Measurements from ENCODE around the gene KATNBL1. TPM values are rescaled to one million over a fixed set of nuclear protein-coding genes. Genes with fewer than 3 reads are reported as not detected.
"Not testable (repeated sequence)": the region's sequence is repeated elsewhere in the genome, so short reads cannot be mapped to it uniquely, and the experiment has no call there.

Gene KATNBL1
- total RNA-seq, 1 donor from 2014 or later: 109 TPM

DNA sequence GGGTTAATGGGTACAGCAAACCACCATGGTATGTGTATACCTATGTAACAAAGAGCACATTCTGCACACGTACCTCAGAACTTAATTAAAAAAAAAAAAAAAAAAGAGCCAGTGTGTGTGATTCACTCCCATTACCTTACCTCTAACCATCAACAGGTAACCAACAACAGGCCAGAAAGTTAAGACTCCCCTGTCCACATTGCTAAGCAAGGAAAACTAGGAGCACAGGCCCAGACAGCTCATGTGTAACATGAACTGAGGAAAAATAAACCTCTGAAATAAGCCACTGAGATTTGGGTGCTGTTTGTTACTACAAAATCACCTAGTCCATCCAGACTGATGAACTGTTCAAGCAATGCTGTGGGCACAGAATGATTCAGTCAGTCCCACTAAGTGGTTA is 6.0 kb downstream of the KATNBL1 start:
- FAIRE-seq (no peak), DNase-seq (ENCODE audit: low spot score in 2 of 2) (no peak)

DNA sequence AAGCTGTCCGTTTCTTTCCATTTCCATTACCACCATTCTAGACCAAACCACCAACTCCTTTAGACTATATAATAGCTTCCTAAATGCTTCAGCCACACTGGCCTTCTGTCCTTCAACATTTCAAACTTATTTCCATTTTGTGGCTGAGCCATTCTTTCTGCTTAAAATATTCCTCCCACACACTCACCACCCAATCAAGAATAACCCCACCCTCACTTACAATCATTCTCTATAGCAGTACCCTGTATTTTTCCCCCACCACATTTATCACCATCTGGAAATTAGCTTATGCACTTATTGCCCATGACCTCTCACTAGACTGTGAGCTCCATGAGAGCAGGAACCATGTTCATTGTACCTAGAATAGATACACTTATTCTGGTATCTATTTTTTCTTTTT is 6.6 kb downstream of the KATNBL1 start:
- DNase-seq (ENCODE audit: low spot score in 2 of 2) (no peak), FAIRE-seq (no peak)

DNA sequence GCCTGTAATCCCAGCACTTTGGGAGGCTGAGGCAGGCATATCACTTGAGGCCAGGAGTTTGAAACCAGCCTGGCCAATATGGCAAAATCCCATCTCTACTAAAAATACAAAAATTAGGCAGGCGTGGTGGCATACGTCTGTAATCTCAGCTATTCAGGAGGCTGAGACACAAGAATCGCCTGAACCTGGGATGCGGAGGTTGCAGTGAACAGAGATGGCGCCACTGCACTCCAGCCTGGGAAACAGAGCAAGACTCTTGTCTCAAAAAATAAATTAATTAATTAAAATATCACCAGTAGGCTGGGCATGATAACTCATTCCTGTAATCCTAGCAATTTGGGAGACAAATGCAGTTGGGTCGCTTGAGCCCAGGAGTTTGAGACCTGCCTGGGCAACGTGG is 16.6 kb downstream of the KATNBL1 start:
- not testable (repeated sequence) for DNase-seq (ENCODE audit: low spot score in 2 of 2); FAIRE-seq

DNA sequence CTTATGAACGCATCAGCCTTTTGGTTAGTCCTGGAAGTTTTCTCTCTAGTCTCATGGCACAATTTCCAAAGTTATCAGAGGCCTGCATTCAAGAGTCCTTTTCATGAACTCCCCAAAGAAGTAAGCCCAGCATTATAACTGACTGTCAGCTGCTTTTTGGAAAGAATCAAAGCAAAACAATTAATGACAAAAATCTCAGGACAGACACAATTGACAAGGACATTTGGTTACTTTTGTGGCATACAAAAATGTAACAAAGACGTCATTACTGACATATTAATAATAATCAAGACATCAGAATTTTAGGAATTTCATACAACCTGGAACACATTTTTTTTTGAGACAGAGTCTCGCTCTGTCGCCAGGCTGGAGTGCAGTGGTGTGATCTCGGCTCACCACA is 21.2 kb downstream of the KATNBL1 start:
- FAIRE-seq (no peak), DNase-seq (ENCODE audit: low spot score in 2 of 2) (no peak)

DNA sequence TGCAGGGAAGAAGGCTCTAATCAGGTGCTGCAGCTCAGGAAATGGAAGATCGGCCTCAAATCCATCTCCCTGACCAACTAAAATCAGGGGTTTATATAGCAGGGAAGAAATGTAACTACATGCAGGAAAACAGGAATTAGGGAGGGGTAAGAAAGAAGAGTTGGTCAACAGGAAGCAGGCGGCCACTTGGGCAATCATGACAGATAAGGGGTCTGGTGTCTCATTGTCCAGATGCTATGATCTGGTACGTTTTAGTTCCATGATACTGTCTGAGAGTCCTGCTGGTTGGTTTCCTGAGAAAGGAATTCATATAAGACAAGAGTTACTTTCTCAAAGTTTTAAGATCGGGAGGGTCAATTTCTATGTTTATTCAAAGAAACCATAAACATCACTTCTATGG is 24.2 kb downstream of the KATNBL1 start:
- DNase-seq (ENCODE audit: low spot score in 2 of 2) (no peak), FAIRE-seq (no peak)

DNA sequence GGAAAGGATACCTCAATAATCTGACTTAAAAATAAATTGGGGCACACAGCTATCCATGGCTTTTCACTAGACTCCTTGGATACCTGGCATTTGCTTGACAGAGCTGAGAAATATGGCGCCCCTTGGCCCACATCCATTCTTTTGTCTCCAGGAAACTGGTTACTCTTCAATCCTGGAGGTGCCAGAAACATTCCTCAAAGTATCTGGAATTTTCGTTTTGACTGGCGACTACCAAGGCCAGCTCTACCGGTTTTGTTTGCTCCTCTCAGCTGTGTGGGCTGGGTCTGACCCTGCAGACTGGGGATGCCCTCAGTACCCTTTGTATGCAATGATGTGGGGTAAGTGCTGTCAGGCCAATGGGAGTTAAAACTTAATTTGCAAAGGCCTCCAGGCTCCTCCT is 27.0 kb downstream of the KATNBL1 start:
- FAIRE-seq: no peak

DNA sequence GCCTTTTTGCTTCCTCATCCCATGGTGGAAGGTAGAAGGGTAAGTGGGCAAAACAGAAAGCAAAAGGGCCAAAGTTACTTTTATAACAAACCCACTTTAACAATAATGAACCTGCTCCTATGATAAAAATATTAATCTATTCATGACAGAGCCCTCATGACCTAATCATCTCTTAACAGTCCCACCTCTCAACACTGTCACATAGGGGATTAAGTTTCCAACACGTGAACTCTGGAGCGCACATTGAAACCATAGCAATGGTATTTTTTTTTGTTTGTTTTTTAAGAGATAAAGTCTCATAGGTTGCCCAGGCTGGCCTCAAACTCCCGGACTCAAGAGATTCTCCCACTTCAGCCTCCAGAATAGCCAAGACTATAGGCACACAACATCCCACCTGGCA is 30.7 kb downstream of the KATNBL1 start:
- FAIRE-seq: no peak

More for the DNA sequence above, 27.0 kb downstream of the KATNBL1 start:
- DNase-seq (ENCODE audit: low spot score in 2 of 2): no peak

DNA sequence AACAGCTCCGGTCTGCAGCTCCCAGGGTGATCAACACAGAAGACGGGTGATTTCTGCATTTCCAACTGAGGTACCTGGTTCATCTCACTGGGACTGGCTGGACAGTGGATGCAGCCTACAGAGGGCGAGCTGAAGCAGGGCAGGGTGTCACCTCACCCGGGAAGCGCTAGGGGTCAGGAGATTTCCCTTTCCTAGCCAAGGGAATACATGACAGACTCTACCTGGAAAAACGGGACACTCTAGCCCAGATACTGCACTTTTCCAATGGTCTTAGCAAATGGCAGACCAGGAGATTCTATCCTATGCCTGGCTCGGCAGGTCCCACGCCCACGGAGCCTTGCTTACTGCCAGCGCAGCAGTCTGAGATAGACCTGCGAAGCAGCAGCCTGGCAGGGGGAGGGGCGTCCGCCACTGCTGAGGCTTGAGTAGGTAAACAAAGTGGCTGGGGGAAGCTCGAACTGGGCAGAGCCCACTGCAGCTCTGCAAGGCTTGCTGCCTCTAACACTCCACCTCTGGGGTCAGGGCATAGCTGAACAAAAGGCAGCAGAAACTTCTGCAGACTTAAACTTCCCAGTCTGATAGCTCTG is 43.8 kb downstream of the KATNBL1 start:
- DNase-seq (ENCODE audit: low spot score in 2 of 2); FAIRE-seq: not testable (repeated sequence)

More for the DNA sequence above, 30.7 kb downstream of the KATNBL1 start:
- DNase-seq (ENCODE audit: low spot score in 2 of 2): no peak

DNA sequence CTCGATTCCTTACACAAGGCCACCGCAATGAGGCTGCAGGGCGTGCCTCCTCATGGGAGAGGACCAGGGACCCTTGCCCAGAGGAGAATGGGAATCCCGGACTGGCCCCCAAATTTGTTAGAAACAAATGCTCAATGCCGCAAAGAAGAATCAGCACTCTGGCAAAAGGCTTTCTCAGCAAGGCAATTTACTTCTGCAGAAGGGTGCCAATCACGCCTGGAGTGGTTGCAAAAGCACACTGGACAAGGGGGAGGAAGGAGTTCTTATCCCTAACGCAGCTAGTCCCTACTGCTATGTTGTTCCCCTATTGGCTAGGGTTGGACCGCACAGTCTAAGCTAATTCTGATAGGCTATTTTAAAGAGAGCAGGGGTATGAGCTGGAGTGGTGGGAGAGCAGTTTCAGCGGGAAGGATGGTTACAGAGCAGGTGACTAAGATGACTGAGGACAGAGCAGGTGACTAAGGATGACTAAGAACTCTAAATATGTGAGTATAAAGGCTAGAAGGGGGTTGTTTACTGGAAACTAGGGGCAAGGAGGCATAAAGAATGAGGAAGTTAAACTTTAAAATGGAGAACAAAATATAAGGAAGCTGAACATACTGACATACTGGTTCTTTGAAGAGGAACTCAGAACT is 48.5 kb downstream of the KATNBL1 start:
- FAIRE-seq: no peak
- no peak for DNase-seq (ENCODE audit: low spot score in 2 of 2)

DNA sequence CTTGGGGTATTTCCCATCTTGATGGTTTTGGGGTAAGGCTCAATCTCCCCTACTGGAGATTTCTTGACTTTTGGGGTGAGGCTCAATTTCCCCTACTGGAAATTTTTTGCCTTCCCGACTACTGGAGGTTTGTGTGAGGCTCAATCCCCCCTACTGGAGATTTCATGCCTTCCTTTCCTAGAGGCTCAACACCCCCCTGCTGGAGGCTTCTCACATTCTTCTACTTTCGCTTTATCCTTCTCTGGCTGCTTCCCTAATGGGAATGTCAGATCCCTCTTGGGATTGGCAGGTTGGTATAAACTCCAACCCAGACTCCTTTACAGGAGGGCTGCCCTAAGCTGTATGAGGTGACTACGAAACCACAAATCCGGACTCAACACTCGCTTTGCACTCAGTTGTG is 49.2 kb downstream of the KATNBL1 start:
- FAIRE-seq (no peak), DNase-seq (ENCODE audit: low spot score in 2 of 2) (no peak)

DNA sequence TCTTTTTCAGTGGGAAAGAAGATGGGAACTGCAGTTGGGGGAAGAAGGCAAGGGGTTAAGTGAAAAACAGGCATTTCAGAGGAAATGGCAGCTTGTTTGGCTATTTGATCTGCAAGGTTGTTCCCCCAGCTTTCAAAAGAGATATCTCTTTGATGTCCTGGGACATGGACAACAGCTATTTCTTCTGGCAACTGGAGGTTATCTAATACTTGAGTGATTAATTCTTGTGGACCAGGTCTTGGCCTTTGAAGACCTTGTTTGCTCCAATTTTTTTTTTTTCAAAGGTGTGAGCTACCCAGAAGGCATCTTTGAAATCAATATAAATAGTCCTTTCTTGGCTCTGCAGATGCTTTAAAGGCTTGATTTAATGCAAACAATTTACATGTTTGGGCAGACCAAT is 51.5 kb downstream of the KATNBL1 start:
- no peak for FAIRE-seq
- no peak for DNase-seq (ENCODE audit: low spot score in 2 of 2)

DNA sequence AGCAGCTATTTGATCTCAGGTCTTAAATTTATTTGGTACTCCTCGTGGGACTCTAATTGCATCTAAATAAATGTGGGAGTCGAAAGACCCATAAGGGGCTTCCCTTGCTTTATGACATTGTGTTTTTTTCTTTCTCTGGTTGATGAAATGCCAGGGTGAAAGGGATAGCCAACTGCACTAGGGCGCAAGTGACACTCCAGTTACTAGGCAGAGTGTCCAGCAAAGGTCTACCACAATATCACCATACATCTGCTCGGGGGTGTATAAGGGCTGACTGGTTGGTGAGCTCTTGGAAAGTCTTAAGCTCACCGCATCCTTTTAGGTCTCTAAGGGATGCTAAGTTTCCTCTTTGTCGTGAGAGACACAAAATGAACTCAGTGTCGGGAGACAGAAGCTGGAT is 54.0 kb downstream of the KATNBL1 start:
- FAIRE-seq (no peak), DNase-seq (ENCODE audit: low spot score in 2 of 2) (no peak)

DNA sequence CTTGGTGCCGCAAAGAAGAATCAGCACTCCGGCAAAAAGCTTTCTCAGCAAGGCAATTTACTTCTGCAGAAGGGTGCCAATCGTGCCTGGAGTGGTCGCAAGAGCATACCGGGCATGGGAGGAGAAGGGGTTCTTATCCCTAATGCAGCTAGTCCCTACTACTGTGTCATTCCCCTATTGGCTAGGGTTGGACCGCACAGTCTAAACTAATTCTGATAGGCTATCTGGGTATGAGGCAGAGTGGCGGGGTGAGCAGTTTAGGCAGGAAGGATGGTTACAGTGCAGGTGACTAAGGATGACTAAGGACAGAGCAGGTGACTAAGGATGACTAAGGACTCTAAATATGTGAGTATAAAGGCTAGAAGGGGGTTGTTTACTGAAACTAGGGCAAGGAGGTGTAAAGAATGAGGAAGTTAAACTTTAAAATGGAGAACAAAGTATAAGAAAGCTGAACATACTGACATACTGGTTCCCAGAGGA is 55.1 kb downstream of the KATNBL1 start:
- DNase-seq (ENCODE audit: low spot score in 2 of 2) (no peak), FAIRE-seq (no peak)

DNA sequence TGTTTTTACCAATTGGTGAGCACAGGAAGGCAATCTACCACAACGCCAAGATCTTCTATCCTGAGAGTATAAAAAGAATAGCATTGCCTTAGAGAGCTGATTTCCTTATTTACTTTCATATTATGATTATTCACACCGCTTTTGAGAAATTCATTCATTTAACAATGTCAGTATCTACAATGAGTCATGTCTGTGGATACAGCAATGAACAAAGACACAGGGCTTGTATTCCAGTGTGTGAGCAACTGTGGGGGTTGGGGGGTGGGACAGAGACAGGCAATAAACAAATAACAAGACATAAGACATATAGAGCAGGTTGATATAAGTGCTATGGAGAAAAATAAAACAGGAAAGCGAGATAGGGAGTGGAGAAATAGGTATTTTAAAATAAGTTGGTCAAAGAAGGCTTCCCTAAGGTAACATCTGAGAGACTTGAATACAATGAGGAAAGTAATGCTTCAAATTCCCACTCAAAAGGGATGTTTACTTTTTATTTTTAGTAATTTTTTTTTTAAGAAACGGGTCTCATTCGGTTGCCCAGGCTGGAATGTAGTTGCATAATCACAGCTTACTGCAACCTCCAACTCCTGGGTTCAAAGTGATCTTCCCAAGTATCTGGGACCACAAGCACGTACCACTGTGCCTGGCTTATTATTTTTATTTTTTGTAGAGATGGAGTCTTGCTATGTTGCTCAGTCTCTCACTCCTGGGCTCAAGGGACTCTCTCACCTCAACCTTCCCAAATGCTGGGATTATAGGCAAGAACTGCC is 62.3 kb downstream of the KATNBL1 start:
- DNase-seq (ENCODE audit: low spot score in 2 of 2): no peak
- no peak for FAIRE-seq

DNA sequence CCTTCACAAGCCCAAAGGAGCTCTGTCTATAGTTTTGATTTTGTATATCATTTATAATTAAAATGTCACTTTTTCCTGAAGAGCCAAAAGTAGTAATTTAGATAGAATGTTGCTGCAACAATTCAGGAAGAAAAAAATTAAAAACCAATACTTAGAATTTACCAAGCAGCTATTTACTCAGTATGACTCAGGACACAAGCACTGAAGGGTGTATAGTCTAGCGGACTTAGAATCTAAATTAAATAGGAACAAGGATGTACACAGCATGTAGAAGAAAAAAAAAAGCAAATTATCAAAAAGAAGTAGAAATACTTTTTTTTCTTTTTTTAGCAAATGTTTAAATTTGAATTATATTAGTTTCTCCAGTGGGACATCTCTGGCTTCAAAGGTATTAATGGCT is 76.4 kb downstream of the KATNBL1 start:
- FAIRE-seq (no peak), DNase-seq (ENCODE audit: low spot score in 2 of 2) (no peak)

DNA sequence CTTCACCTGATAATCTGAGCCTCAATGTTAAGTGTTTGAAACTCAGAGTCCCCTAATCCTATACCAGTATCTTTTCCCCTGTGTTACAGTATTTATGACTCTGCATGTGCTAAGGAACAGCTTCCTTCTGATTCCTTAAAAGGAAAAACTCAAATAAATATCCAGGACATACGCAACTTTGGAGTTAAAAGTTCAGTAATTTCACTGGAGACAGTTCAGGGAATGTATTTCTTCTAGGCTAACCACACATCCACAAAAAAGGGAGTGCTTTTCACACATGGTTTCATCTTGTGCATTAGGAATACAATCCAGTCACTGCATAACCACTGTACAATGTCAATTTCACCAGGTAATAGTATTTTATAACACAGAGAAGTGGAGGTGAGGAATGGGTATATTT is 77.0 kb downstream of the KATNBL1 start:
- DNase-seq (ENCODE audit: low spot score in 2 of 2) (no peak), FAIRE-seq (no peak)

DNA sequence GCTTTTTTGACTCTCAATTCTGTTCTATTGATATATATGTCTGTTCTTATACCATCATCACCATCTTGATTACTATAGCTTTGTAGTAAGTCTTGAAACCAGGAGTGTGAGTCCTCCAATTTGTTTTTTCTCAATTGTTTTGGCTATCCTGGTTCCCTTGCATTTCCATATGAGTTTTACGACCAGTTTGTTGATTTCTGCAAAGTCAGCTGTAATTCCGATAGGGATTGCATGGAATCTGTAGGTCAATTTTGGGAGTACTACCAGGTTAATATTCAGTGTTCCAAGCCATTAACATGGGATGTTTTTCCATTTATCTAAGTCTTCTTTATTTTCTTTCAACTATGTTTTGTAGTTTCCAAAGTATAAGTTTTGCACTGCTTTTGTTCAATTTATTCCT is 81.0 kb downstream of the KATNBL1 start:
- no peak for FAIRE-seq

DNA sequence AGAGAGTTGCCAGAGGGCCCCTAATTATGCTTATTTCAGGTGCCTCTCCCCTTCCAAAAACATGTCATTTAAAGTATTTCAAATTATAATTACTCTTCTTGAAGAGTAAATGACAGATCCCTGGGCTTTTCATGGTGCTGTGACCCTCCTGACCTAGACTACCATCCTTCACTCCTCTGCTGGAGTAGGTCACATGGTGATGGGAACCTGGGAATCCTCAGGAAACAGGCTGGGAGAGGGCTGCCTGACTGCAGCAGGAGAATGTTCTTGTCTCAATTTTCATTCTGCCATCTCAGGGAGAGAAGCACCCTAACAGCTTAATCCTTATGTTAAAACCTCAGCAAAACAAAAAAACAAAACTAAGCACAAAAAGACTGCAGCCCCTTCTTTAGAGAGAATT is 83.4 kb downstream of the KATNBL1 start:
- DNase-seq (ENCODE audit: low spot score in 2 of 2) (no peak), FAIRE-seq (no peak)

More for the DNA sequence above, 81.0 kb downstream of the KATNBL1 start:
- no peak for DNase-seq (ENCODE audit: low spot score in 2 of 2)

DNA sequence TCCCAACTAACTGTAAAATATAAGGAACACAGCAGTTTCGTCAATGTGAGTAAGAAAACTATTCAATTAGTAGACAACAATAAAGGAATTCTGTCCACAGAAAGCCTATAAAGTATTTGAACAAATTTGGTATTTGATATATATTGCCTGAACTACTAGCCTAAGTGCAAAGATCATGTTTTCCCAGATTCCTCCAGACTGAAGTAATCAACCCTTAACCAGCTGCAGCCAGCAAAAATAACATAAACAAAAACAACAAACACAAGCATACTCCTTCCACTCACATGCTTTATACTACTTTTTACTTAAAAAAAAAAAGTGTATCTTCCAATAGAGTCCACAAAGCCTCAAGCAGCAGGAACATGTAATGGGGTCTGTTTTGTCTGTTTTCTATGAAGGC is 84.0 kb downstream of the KATNBL1 start:
- DNase-seq (ENCODE audit: low spot score in 2 of 2): no peak
- no peak for FAIRE-seq

DNA sequence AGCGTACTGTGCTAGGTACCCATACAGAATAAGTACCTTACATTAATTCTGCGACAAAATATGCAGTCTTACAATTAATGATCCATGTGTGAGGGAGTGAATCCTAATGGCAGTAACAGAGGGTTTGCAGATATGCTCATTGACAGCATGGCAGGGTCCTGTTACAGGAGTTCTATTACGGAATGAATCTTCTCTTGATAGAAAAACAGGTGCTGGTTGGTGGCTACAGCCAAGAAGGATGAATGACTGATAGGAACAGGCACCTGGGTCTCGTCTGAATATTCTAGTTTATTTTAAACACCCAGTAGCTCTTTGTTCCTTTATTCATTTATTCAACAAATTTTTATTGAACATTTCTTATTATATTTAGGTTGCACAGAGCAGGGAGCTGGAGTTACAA is 85.2 kb downstream of the KATNBL1 start:
- FAIRE-seq (no peak), DNase-seq (ENCODE audit: low spot score in 2 of 2) (no peak)

DNA sequence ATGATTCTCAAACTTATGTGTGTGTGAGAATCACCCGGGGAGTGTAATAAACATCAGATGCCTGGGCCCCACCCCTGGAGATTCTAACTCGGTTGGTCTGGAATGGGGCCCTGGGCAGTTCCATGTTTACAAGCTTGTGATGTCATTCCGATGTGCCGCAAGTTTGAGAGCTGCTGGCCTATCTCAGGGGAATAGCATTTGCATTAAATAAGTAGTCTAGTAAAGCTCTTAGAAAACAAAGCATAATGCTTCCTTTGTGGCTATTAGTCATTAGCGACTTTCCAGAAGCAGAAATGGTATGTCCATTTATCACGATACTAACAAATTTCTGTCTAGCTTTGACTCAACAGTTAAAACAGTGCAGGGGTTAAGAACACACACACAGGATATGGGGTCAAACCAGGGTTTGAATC is 87.1 kb downstream of the KATNBL1 start:
- DNase-seq (ENCODE audit: low spot score in 2 of 2): no peak
- FAIRE-seq: no peak

DNA sequence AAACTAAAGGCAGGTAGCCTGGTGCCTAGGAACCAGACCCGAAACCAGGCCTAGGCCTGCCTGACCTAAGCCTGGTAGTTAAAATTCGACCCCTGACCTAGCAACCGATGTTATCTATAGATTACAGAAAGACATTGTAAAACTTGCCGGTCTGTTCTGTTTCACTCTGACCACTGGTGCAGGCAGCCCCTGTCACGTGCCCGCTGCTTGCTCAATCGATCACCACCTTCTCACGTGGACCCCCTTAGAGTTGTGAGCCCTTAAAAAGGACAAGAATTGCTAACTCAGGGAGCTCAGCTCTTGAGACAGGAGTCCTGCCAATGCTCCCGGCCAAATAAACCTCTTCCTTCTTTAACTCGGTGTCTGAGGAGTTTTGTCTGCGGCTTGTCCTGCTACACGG is 88.1 kb downstream of the KATNBL1 start:
- not testable (repeated sequence) for FAIRE-seq; DNase-seq (ENCODE audit: low spot score in 2 of 2)
